T1000 (cell line): ENCODE measurements around the gene TMEM238.

ENCODE experiments used
- DNase-seq: peaks from one replicate; lab custom pipeline; 2025; ENCODE audit warnings: mixed read lengths; lab: John Stamatoyannopoulos, UW

Gene TMEM238

GRCh38 chr19:55358493-55358892 is 25.6 kb downstream of the TMEM238 start:
- DNase-seq: no peak

- no peak for DNase-seq
These were observed 28.8 kb downstream of the TMEM238 start for GRCh38 chr19:55355213-55355821.

GRCh38 chr19:55354698-55355212 is 29.3 kb downstream of the TMEM238 start, which contains the start of gene COX6B2:
COX6B2 (minus strand) TSS chr19:55354719; CDS start chr19:55354521, 198 bp downstream.
- DNase-seq: no peak

GRCh38 chr19:55353803-55354697 is 30.0 kb downstream of the TMEM238 start:
- peak; percentile 54 for DNase-seq

GRCh38 chr19:55353356-55353802 is 30.7 kb downstream of the TMEM238 start:
- DNase-seq: no peak

GRCh38 chr19:55352549-55353145 is 31.4 kb downstream of the TMEM238 start:
- DNase-seq: no peak

- no peak for DNase-seq
These were observed 32.1 kb downstream of the TMEM238 start for GRCh38 chr19:55352040-55352439.

- DNase-seq: no peak
These were observed 33.3 kb downstream of the TMEM238 start for GRCh38 chr19:55350620-55351315.

- DNase-seq: no peak
These were observed 35.6 kb downstream of the TMEM238 start for GRCh38 chr19:55348317-55349034.

- no peak for DNase-seq
These were observed 36.6 kb downstream of the TMEM238 start for GRCh38 chr19:55347442-55348009.

GRCh38 chr19:55346725-55347441 is 37.2 kb downstream of the TMEM238 start:
- DNase-seq: no peak

GRCh38 chr19:55345818-55346724 is 38.0 kb downstream of the TMEM238 start:
- DNase-seq: no peak

- no peak for DNase-seq
These were observed 38.8 kb downstream of the TMEM238 start for GRCh38 chr19:55345101-55345817.

- DNase-seq: no peak
These were observed 39.6 kb downstream of the TMEM238 start for GRCh38 chr19:55344444-55344843.

- DNase-seq: no peak
These were observed 42.2 kb downstream of the TMEM238 start for GRCh38 chr19:55341595-55342531.

- no peak for DNase-seq
These were observed 42.9 kb downstream of the TMEM238 start for GRCh38 chr19:55341171-55341588.

- DNase-seq: no peak
These were observed 43.3 kb downstream of the TMEM238 start for GRCh38 chr19:55340784-55341147.
